ENCODE measurements around the gene MBNL2. TPM values are rescaled to one million over a fixed set of nuclear protein-coding genes. Genes with fewer than 3 reads are reported as not detected.

The MBNL2 gene
- total and polyA plus RNA-seq, 2 of the 13 experiments (the other 11 are each of a cell fraction or from before 2014, with no cell fraction given): 30.8 to 59.0 TPM

GRCh38 chr13:97274829-97275649, 52.9 kb downstream of the MBNL2 start (continued):
- TF ChIP-seq ZNF609 (CRISPR knock-in tag; IDR thresholded peaks at IDR 0.05; ENCODE audit: borderline replicate concordance) (peak; percentile 89), MTERF4 (CRISPR knock-in tag; IDR thresholded peaks at IDR 0.05) (no peak), ZNF207 (IDR thresholded peaks at IDR 0.05; ENCODE audit: borderline replicate concordance) (no peak), CREM (IDR thresholded peaks at IDR 0.05) (peak; percentile 96), CREM (CRISPR knock-in tag; IDR thresholded peaks at IDR 0.05) (no peak), NR1H2 (CRISPR knock-in tag; IDR thresholded peaks at IDR 0.05; ENCODE audit: borderline replicate concordance, low read depth) (no peak), SALL1 (CRISPR knock-in tag; IDR thresholded peaks at IDR 0.05) (no peak), ZNF230 (CRISPR knock-in tag; IDR thresholded peaks at IDR 0.05) (no peak), USF2 (IDR thresholded peaks at IDR 0.05; ENCODE audit: low read depth, low read length) (no peak), USF2 (CRISPR knock-in tag; IDR thresholded peaks at IDR 0.05; ENCODE audit: borderline replicate concordance) (no peak), CEBPB (IDR thresholded peaks at IDR 0.05; ENCODE audit: borderline replicate concordance, low read depth, low read length) (no peak), ZNF180 (CRISPR knock-in tag; IDR thresholded peaks at IDR 0.05; ENCODE audit: borderline replicate concordance, low read depth) (no peak), ZBTB3 (CRISPR knock-in tag; IDR thresholded peaks at IDR 0.05; ENCODE audit: borderline replicate concordance, low read depth) (0 out of 2 replicates have a peak, but pooled peaks have one; percentile 33), TCF7L2 (IDR thresholded peaks at IDR 0.05; ENCODE audit: low read depth, low read length) (0 out of 2 replicates have a peak, but pooled peaks have one; percentile 50), ZNF616 (CRISPR knock-in tag; IDR thresholded peaks at IDR 0.05; ENCODE audit: low read depth) (no peak), ZNF879 (CRISPR knock-in tag; IDR thresholded peaks at IDR 0.05) (no peak), TBL1XR1 (IDR thresholded peaks at IDR 0.05; ENCODE audit: borderline replicate concordance, low read length, partially characterized antibody) (peak; percentile 63), NFIC (IDR thresholded peaks at IDR 0.05; ENCODE audit: low read length) (peak; percentile 97; the same call in 1 of the 2 replicates), MNT (IDR thresholded peaks at IDR 0.05) (no peak), IKZF1 (IDR thresholded peaks at IDR 0.05) (no peak)
